NB4 (cell line): Measurements from ENCODE around the gene AARSD1.
"Not testable (repeated sequence)": the region's sequence is repeated elsewhere in the genome, so short reads cannot be mapped to it uniquely, and the experiment has no call there.

Experiments used
- CTCF ChIP-seq: IDR thresholded peaks from one replicate; pipeline ENCODE4 v1.5.1; 2012; ENCODE audit warnings: low read depth, low read length
- POLR2A ChIP-seq: IDR thresholded peaks from 2 replicates; pipeline ENCODE4 v1.6.1; 2011; ENCODE audit warnings: mild to moderate bottlenecking; ENCODE audit not compliant: insufficient read length; ENCODE audit errors: extremely low read depth

DNA sequence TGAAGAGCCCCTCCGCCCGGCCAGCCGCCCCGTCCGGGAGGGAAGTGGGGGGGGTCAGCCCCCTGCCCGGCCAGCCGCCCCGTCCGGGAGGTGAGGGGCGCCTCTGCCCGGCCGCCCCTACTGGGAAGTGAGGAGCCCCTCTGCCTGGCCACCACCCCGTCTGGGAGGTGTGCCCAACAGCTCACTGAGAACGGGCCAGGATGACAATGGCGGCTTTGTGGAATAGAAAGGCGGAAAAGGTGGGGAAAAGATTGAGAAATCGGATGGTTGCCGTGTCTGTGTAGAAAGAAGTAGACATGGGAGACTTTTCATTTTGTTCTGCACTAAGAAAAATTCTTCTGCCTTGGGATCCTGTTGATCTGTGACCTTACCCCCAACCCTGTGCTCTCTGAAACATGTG, 9.1 kb upstream of the AARSD1 start:
- not testable (repeated sequence) for TF ChIP-seq CTCF, POLR2A
